HG03159 (cell line): ENCODE results near the gene HSPA12B.

ENCODE experiments used
- ATAC-seq: cut with Tn5 transposase; IDR thresholded peaks from one replicate; pipeline ENCODE4 v1.9.1; 2021; ENCODE audit warnings: mild to moderate bottlenecking, moderate library complexity; ENCODE audit not compliant: unreplicated experiment

The HSPA12B gene

GRCh38 chr20:3702611-3703391 lies 29.7 kb upstream of the HSPA12B start:
- no peak for ATAC-seq

GRCh38 chr20:3704087-3704486 lies 28.4 kb upstream of the HSPA12B start:
- ATAC-seq = no peak

GRCh38 chr20:3705491-3705969 lies 27.0 kb upstream of the HSPA12B start:
- no peak for ATAC-seq

GRCh38 chr20:3705970-3706739 lies 26.3 kb upstream of the HSPA12B start:
- no peak for ATAC-seq

GRCh38 chr20:3706774-3707507 lies 25.5 kb upstream of the HSPA12B start:
- no peak for ATAC-seq

GRCh38 chr20:3707508-3707899 lies 25.0 kb upstream of the HSPA12B start:
- no peak for ATAC-seq

GRCh38 chr20:3710011-3710466 lies 22.4 kb upstream of the HSPA12B start:
- no peak for ATAC-seq

- no peak for ATAC-seq
Measured at GRCh38 chr20:3710703-3711483, 21.6 kb upstream of the HSPA12B start.

GRCh38 chr20:3711484-3711941 lies 21.0 kb upstream of the HSPA12B start:
- ATAC-seq = no peak

- ATAC-seq = no peak
Measured at GRCh38 chr20:3712279-3712873, 20.1 kb upstream of the HSPA12B start, which contains the start of gene SIGLEC1. SIGLEC1 (minus strand) TSS chr20:3712600; CDS start chr20:3707128, 5,472 bp downstream.

- no peak for ATAC-seq
Measured at GRCh38 chr20:3714092-3714491, 18.4 kb upstream of the HSPA12B start.

GRCh38 chr20:3716195-3716834 lies 16.2 kb upstream of the HSPA12B start:
- no peak for ATAC-seq

GRCh38 chr20:3719046-3719445 lies 13.4 kb upstream of the HSPA12B start:
- no peak for ATAC-seq

- no peak for ATAC-seq
Measured at GRCh38 chr20:3720068-3720467, 12.4 kb upstream of the HSPA12B start.

GRCh38 chr20:3720626-3721025 lies 11.9 kb upstream of the HSPA12B start:
- ATAC-seq = no peak

- ATAC-seq = no peak
Measured at GRCh38 chr20:3721912-3722311, 10.6 kb upstream of the HSPA12B start.

GRCh38 chr20:3723284-3723683 lies 9.2 kb upstream of the HSPA12B start:
- no peak for ATAC-seq

- no peak for ATAC-seq
Measured at GRCh38 chr20:3724356-3724755, 8.1 kb upstream of the HSPA12B start.

- no peak for ATAC-seq
Measured at GRCh38 chr20:3727401-3728021, 5.0 kb upstream of the HSPA12B start.
